ENCODE results near the gene SEMA6A. TPM values are rescaled to one million over a fixed set of nuclear protein-coding genes. Genes with fewer than 3 reads are reported as not detected.

The SEMA6A gene
- total RNA-seq, 1 experiment from 2014 or later, result not detected

DNA sequence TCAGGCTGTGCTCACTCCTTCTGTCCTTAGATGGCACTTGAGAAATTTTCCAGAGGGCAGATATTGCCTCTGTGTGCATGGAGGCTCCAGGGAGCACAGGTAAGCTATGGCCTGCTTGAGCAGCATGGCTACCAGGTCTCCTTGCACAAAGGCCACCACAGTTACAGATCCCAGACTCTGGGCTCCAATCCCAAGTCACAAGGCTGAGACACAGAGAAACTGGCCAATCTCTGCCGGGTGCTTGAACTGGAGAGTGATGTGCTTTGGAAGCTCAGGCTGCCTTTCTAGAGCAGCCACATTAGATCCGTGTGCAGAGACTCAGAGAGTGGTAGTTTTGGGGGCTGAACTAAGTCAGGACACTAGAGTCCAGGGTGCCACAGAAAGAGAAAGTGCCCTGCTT, 145.7 kb downstream of the SEMA6A start:
- no peaks in the 10 kb centered on the region for H3K79me2 ChIP-seq (ENCODE audit: low read length)
- H4K20me1 ChIP-seq (ENCODE audit: insufficient read depth, low read depth, low read length), result no peaks in the 10 kb centered on the region
- no peaks in the 10 kb centered on the region for H3K36me3 ChIP-seq (ENCODE audit: insufficient read depth, low read length)
- no peaks in the 10 kb centered on the region for H3K9me3 ChIP-seq (ENCODE audit: low read length)
- H3K27ac ChIP-seq (ENCODE audit: low read length), result no peak overlapping the region
- H3K27me3 ChIP-seq (ENCODE audit: low read length), result no peaks in the 10 kb centered on the region
- H3K9ac ChIP-seq (ENCODE audit: low read length), result no peak overlapping the region
- H3K9me2 ChIP-seq (replicated peaks; ENCODE audit: insufficient read depth, low read length), result no peaks in the 10 kb centered on the region
- peaks cover 6% of the 10 kb centered on the region for H3K4me1 ChIP-seq (ENCODE audit: low read length)
- no peak overlapping the region for H3K4me2 ChIP-seq (ENCODE audit: low read depth, low read length, poor library complexity, severe bottlenecking)
- no peak overlapping the region for H3K4me3 ChIP-seq (ENCODE audit: low read length)
- H2AFZ ChIP-seq (ENCODE audit: low read length), result no peak overlapping the region
- no peak for DNase-seq

DNA sequence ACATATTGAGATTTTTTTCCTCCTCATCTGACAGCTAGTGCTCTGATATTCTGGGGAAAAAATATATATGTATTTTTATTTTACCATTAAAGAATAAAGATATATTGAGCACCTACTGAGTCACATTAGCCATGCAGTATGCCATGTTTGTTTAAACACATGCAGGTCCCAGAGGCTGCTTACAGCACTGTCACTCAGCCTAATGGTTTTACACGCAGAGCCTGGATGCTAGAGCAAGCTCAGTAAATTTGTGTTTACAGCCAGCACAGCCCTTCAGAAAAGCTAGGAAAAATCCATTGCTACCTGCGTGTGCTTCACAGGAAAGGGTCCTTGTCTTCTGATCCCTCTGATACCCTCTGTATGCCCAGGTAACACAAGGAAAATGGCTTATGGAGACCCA, 146.2 kb downstream of the SEMA6A start:
- H4K20me1 ChIP-seq (ENCODE audit: insufficient read depth, low read depth, low read length), result no peaks in the 10 kb centered on the region
- no peak overlapping the region for H3K4me2 ChIP-seq (ENCODE audit: low read depth, low read length, poor library complexity, severe bottlenecking)
- no peak overlapping the region for H3K9ac ChIP-seq (ENCODE audit: low read length)
- no peak overlapping the region for H2AFZ ChIP-seq (ENCODE audit: low read length)
- H3K27me3 ChIP-seq (ENCODE audit: low read length), result no peaks in the 10 kb centered on the region
- no peak overlapping the region for H3K27ac ChIP-seq (ENCODE audit: low read length)
- no peaks in the 10 kb centered on the region for H3K79me2 ChIP-seq (ENCODE audit: low read length)
- H3K4me1 ChIP-seq (ENCODE audit: low read length), result peaks cover 6% of the 10 kb centered on the region
- no peaks in the 10 kb centered on the region for H3K9me2 ChIP-seq (replicated peaks; ENCODE audit: insufficient read depth, low read length)
- DNase-seq, result no peak
- no peaks in the 10 kb centered on the region for H3K36me3 ChIP-seq (ENCODE audit: insufficient read depth, low read length)
- no peaks in the 10 kb centered on the region for H3K9me3 ChIP-seq (ENCODE audit: low read length)
- no peak overlapping the region for H3K4me3 ChIP-seq (ENCODE audit: low read length)

DNA sequence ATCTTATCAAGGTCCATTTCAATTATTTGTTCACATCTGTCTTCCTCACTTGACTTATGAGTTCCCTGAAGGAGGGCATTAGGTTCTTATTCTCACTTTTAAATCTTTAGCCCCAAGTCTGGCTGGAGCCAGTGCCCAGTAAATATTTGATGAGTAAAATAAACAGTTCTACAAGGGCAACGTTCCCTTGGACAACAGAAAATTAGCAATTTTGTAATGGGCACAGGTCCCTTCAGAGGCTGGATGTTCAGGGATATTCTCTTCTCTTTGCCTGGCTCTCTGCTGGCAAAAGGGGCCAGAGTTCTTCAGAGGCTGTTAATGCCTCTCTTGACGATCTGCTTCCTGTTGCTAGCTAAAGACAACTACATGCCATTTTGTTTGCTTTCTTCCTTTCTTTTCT, 149.7 kb downstream of the SEMA6A start:
- Histone ChIP-seq H3K9me3 (ENCODE audit: low read length) (no peaks in the 10 kb centered on the region), H3K79me2 (ENCODE audit: low read length) (no peaks in the 10 kb centered on the region), H3K27ac (ENCODE audit: low read length) (no peak overlapping the region), H3K36me3 (ENCODE audit: insufficient read depth, low read length) (no peaks in the 10 kb centered on the region), H3K4me3 (ENCODE audit: low read length) (no peak overlapping the region), H4K20me1 (ENCODE audit: insufficient read depth, low read depth, low read length) (no peaks in the 10 kb centered on the region), H2AFZ (ENCODE audit: low read length) (no peak overlapping the region), H3K4me2 (ENCODE audit: low read depth, low read length, poor library complexity, severe bottlenecking) (no peak overlapping the region), H3K4me1 (ENCODE audit: low read length) (no peaks in the 10 kb centered on the region), H3K9me2 (replicated peaks; ENCODE audit: insufficient read depth, low read length) (no peaks in the 10 kb centered on the region), H3K27me3 (ENCODE audit: low read length) (no peaks in the 10 kb centered on the region), H3K9ac (ENCODE audit: low read length) (no peak overlapping the region)
- no peak for DNase-seq

DNA sequence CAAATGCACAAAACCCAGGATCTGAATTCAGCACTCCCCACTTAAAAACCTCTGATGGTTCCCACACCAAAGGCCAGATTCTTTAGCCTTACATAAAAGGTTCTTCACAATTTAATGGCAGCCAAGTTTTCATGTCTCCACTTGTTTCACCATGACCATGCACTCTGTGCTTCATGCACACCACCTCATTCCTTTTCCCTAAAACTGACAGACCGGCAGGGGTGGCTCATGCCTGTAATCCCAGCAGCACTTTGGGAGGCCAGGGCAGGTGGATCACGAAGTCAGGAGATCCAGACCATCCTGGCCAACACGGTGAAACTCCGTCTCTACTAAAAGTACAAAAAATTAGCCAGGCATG, 150.4 kb downstream of the SEMA6A start:
- Histone ChIP-seq H3K9me3 (ENCODE audit: low read length) (no peaks in the 10 kb centered on the region), H2AFZ (ENCODE audit: low read length) (no peak overlapping the region), H4K20me1 (ENCODE audit: insufficient read depth, low read depth, low read length) (no peaks in the 10 kb centered on the region), H3K36me3 (ENCODE audit: insufficient read depth, low read length) (no peaks in the 10 kb centered on the region), H3K9ac (ENCODE audit: low read length) (no peak overlapping the region), H3K4me1 (ENCODE audit: low read length) (no peaks in the 10 kb centered on the region), H3K4me3 (ENCODE audit: low read length) (no peak overlapping the region), H3K79me2 (ENCODE audit: low read length) (no peaks in the 10 kb centered on the region), H3K9me2 (replicated peaks; ENCODE audit: insufficient read depth, low read length) (no peaks in the 10 kb centered on the region), H3K27ac (ENCODE audit: low read length) (no peak overlapping the region), H3K4me2 (ENCODE audit: low read depth, low read length, poor library complexity, severe bottlenecking) (no peak overlapping the region), H3K27me3 (ENCODE audit: low read length) (no peaks in the 10 kb centered on the region)
- DNase-seq, result no peak

DNA sequence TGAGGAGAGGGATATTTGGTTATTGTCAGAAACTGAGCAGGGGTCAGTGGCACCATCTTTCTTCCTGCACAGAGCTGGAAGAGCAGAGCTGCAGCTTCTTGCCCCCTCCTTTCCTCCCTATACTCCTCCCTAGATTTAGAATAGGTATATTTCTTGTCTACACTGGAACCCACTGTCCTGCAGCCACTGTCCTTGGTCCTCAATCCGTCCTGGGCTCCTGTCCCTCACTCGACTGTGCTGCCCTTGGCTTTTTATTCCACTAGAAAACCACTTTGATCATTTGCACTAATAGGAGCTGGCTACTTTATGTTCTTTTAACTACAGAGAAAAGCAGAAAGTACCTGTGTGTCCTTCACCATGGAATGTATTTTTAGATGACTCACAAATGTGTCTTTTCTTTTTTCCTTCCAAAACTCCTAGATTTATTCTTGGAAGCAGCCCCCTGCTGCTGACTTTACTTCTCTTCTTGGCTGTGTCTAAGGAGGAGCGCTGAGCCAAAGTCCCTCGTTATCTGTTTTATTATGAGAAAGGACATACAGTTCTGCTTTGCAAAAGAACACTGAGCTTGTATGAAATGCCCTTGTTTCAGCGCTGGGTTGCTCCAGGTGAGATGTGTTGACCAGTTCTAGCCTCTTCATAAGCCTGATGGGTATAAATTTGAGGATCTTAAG, 150.9 kb downstream of the SEMA6A start:
- Histone ChIP-seq H2AFZ (ENCODE audit: low read length) (no peak overlapping the region), H3K27me3 (ENCODE audit: low read length) (no peaks in the 10 kb centered on the region), H3K4me3 (ENCODE audit: low read length) (no peak overlapping the region), H3K36me3 (ENCODE audit: insufficient read depth, low read length) (no peaks in the 10 kb centered on the region), H4K20me1 (ENCODE audit: insufficient read depth, low read depth, low read length) (no peaks in the 10 kb centered on the region), H3K9me3 (ENCODE audit: low read length) (no peaks in the 10 kb centered on the region), H3K4me1 (ENCODE audit: low read length) (no peaks in the 10 kb centered on the region), H3K9me2 (replicated peaks; ENCODE audit: insufficient read depth, low read length) (no peaks in the 10 kb centered on the region), H3K79me2 (ENCODE audit: low read length) (no peaks in the 10 kb centered on the region), H3K4me2 (ENCODE audit: low read depth, low read length, poor library complexity, severe bottlenecking) (no peak overlapping the region), H3K9ac (ENCODE audit: low read length) (no peak overlapping the region), H3K27ac (ENCODE audit: low read length) (no peak overlapping the region)
- DNase-seq, result no peak

DNA sequence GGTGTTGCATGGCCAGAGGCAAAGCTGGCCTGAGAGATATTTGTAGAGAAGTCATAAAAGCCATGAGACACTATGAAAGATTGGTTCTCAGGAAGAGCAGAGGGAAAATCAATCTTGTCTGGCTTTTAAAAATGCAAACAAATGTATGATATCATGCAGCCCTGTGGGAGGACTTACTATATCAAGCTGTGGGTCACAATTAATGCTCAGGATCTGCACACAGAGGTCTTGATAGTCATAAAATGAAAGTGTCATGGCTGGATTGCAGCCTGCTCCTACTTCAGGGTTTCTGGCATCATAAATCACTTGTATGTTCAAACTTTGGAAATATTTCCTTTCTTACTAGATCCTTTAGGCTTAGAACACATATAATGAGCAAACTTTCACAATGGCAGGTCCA, 151.5 kb downstream of the SEMA6A start:
- H3K79me2 ChIP-seq (ENCODE audit: low read length), result no peaks in the 10 kb centered on the region
- no peaks in the 10 kb centered on the region for H3K4me1 ChIP-seq (ENCODE audit: low read length)
- H3K9me3 ChIP-seq (ENCODE audit: low read length), result no peaks in the 10 kb centered on the region
- H3K4me2 ChIP-seq (ENCODE audit: low read depth, low read length, poor library complexity, severe bottlenecking), result no peak overlapping the region
- H3K4me3 ChIP-seq (ENCODE audit: low read length), result no peak overlapping the region
- H3K27ac ChIP-seq (ENCODE audit: low read length), result no peak overlapping the region
- no peaks in the 10 kb centered on the region for H3K36me3 ChIP-seq (ENCODE audit: insufficient read depth, low read length)
- no peaks in the 10 kb centered on the region for H3K9me2 ChIP-seq (replicated peaks; ENCODE audit: insufficient read depth, low read length)
- no peaks in the 10 kb centered on the region for H3K27me3 ChIP-seq (ENCODE audit: low read length)
- H2AFZ ChIP-seq (ENCODE audit: low read length), result no peak overlapping the region
- H4K20me1 ChIP-seq (ENCODE audit: insufficient read depth, low read depth, low read length), result no peaks in the 10 kb centered on the region
- no peak for DNase-seq
- H3K9ac ChIP-seq (ENCODE audit: low read length), result no peak overlapping the region

DNA sequence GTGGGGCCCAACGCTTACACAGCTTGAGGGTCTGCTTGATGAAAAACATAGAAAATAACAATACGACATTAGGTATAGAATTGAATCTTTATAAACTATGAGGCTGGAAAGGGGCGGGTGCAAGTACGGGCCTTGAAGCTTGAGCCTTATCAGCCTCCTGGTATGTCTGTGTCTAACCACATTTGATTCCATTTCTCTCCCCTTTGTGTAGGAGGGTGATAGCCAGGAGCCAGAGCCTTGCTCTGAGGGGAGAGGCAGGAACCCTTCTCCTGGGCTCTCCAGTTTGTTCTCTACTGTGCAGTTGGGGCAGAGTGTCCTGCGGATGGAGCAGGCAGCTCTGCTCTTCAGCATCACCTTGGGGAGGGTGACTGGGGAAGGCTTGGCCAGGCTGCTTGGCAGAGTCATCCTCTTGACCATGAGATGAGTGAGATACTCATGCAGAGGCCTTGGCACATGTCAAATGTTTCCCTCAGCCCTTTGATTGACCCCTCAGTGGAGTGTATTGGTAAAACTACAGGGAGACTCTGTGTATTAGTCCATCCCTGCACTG, 153.5 kb downstream of the SEMA6A start:
- no peaks in the 10 kb centered on the region for H3K36me3 ChIP-seq (ENCODE audit: insufficient read depth, low read length)
- H2AFZ ChIP-seq (ENCODE audit: low read length), result no peak overlapping the region
- H3K4me3 ChIP-seq (ENCODE audit: low read length), result no peak overlapping the region
- no peaks in the 10 kb centered on the region for H3K4me1 ChIP-seq (ENCODE audit: low read length)
- no peak overlapping the region for H3K27ac ChIP-seq (ENCODE audit: low read length)
- no peaks in the 10 kb centered on the region for H3K9me3 ChIP-seq (ENCODE audit: low read length)
- no peak overlapping the region for H3K9ac ChIP-seq (ENCODE audit: low read length)
- no peaks in the 10 kb centered on the region for H4K20me1 ChIP-seq (ENCODE audit: insufficient read depth, low read depth, low read length)
- DNase-seq, result no peak
- H3K9me2 ChIP-seq (replicated peaks; ENCODE audit: insufficient read depth, low read length), result no peaks in the 10 kb centered on the region
- no peaks in the 10 kb centered on the region for H3K79me2 ChIP-seq (ENCODE audit: low read length)
- H3K4me2 ChIP-seq (ENCODE audit: low read depth, low read length, poor library complexity, severe bottlenecking), result no peak overlapping the region
- no peaks in the 10 kb centered on the region for H3K27me3 ChIP-seq (ENCODE audit: low read length)

DNA sequence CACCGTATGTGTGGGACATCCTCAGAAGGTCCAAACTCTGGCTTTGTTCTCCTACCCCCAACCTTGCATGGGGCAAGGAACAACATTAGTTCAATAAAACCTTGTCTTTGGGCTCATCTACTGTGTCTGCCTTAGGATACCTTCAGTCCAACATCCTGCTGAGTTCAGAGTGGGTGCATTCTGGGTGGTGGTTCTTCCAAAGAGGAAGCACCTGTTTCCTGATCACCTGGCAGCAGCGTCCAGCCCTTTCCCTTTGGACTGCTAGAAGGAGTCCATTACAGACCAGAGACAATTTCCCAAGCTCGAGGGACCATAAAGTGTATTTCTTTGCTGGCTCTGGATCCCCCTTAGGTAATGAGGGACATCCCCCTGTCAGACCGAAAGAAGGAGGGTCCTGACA, 154.1 kb downstream of the SEMA6A start:
- H3K9me3 ChIP-seq (ENCODE audit: low read length), result no peaks in the 10 kb centered on the region
- no peaks in the 10 kb centered on the region for H3K79me2 ChIP-seq (ENCODE audit: low read length)
- no peak overlapping the region for H3K4me3 ChIP-seq (ENCODE audit: low read length)
- no peaks in the 10 kb centered on the region for H4K20me1 ChIP-seq (ENCODE audit: insufficient read depth, low read depth, low read length)
- H3K9ac ChIP-seq (ENCODE audit: low read length), result no peak overlapping the region
- H3K4me2 ChIP-seq (ENCODE audit: low read depth, low read length, poor library complexity, severe bottlenecking), result no peak overlapping the region
- DNase-seq, result no peak
- H3K9me2 ChIP-seq (replicated peaks; ENCODE audit: insufficient read depth, low read length), result no peaks in the 10 kb centered on the region
- H3K27ac ChIP-seq (ENCODE audit: low read length), result no peak overlapping the region
- H3K4me1 ChIP-seq (ENCODE audit: low read length), result no peaks in the 10 kb centered on the region
- H2AFZ ChIP-seq (ENCODE audit: low read length), result no peak overlapping the region
- H3K36me3 ChIP-seq (ENCODE audit: insufficient read depth, low read length), result no peaks in the 10 kb centered on the region
- no peaks in the 10 kb centered on the region for H3K27me3 ChIP-seq (ENCODE audit: low read length)
